Right hindlimb (tissue), 1 donor: ENCODE measurements around the gene PDLIM1.

Experiments
- DNase-seq: peaks from one replicate; pipeline ENCODE4 v3.0.0-alpha.2; 2018

Gene PDLIM1

GRCh38 chr10:95287281-95287680 lies 3.5 kb downstream of the PDLIM1 start:
- DNase-seq, result no peak

DNA sequence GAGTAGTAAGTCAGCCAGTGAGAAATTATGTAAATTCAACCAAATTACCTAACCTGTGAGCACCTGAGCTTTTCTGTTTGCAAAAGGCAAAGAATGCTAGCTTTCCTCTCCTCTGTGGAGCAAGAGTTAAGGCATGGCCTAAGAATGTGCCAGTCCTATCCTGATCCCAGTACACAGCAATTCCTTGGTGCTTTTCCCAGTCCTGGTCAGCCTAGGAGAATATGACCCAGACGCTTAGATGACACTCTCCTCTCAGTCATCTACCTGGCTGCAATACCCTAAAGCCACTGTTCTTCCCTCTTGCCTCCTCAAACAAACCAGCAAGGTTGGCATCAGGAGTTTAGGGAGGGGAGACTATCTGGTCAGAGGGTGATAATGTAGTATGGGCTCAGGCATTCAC lies 4.1 kb downstream of the PDLIM1 start:
- DNase-seq, result no peak

- no peak for DNase-seq
These were observed 5.2 kb downstream of the PDLIM1 start for GRCh38 chr10:95285556-95285955.

- DNase-seq, result no peak
These were observed 6.0 kb downstream of the PDLIM1 start for GRCh38 chr10:95284807-95285206.

- no peak for DNase-seq
These were observed 8.7 kb downstream of the PDLIM1 start for GRCh38 chr10:95282107-95282506.

DNA sequence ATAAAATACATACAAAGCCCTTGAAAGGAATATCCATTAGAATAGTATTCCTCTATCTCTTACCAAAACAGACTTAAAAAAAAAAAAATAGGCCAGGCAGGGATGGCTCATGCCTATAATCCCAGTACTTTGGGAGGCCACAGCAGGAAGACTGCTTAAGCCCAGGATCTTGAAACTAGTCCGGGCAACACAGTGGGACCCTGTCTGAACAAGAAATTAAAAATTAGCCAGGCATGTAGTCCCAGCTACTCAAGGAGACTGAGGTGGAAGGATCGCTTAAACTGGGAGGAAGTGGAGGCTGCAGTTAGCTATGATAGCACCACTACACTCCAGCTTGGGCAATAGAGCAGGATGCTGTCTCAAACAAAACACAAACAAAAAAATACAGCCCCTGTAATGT lies 9.6 kb downstream of the PDLIM1 start:
- no peak for DNase-seq

DNA sequence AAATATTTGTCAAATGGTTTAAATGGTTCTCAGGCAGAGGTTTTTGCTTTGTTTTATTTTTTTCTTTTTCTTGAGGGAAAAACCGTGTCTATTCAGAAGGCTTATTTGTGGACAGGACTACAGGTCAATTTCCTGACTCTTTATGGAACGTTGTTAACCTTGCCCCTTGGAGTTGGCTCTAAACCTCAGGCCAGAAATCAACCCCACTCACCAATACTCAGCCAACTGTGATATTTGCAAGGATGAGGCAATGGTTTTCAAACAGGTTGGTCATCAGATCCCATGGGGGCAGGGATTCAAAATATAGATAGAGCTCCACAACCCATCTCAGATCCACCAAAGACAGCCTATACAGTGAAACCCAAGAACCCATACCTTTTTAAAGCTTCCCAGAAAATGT lies 10.2 kb downstream of the PDLIM1 start:
- DNase-seq, result no peak

DNA sequence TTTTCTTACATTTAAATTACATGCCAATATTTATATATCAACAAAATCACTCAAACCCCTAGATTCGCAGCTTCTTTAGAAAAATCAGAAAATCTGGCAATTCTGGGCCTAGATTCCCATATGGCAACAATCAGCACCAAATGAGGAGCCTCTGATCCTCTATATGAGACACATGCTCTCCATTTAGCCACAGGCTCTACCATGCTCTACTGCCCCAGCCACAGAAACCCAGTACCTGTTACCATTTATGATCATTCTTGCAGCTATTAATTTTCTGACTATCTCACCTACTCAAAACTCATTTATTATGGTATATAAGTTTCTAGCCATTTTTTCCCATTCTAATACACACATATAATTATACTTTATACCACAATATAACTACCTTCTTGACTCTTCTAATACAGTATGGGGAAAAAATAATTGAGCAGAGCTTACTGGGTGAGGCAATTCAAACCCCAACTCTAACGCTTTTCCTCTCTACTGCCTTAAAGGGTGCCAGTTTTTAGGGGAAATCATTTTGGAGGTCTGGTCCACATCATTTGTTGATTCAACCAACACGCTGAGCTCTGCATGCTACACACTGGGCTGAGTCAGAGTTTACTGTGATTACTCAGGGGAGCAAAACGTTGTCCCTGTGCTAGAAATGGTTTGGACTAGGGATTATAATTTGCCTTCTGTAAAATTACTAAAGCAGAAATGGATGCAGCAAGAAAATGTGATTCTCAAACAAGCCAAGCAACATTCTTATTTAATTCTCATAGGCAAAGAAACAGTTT lies 11.6 kb downstream of the PDLIM1 start:
- DNase-seq, result no peak

GRCh38 chr10:95278061-95278988 lies 12.5 kb downstream of the PDLIM1 start:
- DNase-seq, result no peak

DNA sequence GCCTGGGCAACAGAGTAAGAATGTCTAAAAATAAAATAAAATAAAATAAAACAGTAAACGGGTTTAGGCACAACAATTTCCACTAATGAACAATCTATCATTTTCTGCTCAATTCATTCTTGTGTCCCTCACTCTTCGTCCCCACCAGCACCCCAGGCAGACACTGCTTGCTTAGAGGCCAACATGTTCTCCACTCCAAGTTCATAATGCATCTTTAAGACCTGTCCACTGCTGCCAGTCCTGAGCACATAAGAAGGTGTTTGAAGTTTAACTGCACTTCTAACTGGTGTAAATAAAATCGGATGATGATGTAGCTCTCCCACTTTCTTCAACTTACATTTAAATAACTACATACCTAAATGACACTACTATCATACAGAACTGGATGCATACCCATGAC lies 13.2 kb downstream of the PDLIM1 start:
- DNase-seq, result no peak

GRCh38 chr10:95277201-95277570 lies 13.6 kb downstream of the PDLIM1 start:
- no peak for DNase-seq

DNA sequence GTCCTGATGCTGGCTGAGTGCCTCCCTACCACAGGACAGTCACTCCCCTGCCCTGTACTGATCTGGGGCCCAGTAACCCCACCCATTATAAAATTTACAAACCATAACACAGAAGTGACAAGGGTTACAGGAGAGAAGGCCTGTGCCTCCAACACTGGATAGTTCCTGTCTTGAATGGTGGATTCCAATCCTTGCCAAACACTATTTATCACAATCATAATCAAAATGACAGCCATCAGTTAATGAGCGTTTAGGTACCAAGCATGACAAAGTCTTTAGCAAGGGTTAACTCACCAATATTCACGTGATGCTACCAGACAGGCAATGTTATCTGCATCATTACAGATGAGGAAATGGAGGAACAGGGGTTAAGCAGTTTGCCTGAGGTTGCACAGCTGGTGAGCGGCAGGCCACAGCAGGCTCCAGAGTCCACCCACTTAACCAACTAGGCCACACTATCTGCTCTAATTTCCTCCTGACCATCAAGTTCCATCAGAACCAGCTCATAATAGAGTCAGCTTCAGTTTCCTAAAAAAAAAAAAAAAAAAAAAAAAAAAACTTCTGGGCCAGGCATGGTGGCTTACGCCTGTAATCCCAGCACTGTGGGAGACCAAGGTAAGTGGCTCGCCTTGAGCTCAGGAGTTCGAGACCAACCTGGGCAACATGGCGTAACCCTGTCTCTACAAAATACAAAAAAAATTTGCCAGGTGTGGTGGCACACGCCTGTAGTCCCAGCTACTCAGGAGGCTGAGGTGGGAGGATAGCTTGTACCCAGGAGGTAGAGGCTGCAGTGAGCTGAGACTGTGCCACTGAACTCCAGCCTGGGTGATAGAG lies 14.2 kb downstream of the PDLIM1 start:
- no peak for DNase-seq

GRCh38 chr10:95275726-95276366 lies 15.0 kb downstream of the PDLIM1 start:
- no peak for DNase-seq

- no peak for DNase-seq
These were observed 17.1 kb downstream of the PDLIM1 start for GRCh38 chr10:95273393-95274312.

DNA sequence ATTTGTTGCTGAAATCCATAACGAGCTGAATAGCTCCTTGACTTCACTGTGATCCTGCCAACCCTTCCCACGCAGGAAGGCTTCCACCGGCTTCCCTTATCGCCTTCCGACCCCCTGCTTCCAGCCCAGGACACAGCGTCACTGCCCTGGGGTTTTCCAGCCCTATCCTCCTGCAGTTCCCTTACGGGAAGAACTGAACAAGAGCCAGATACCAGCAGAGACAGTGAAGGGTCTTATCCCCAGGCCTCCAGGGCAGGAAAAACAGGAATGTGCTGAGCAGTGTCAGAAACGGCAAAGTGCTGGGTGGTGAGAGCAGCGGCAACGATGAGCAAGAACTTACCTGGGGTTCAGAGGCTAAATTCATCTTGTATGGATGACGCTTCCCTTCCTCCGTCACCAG lies 22.4 kb downstream of the PDLIM1 start:
- no peak for DNase-seq

- DNase-seq, result no peak
These were observed 23.6 kb downstream of the PDLIM1 start for GRCh38 chr10:95267251-95267650.

GRCh38 chr10:95266674-95267095 lies 24.1 kb downstream of the PDLIM1 start:
- no peak for DNase-seq

- DNase-seq, result no peak
These were observed 25.2 kb downstream of the PDLIM1 start for GRCh38 chr10:95265572-95265971.

DNA sequence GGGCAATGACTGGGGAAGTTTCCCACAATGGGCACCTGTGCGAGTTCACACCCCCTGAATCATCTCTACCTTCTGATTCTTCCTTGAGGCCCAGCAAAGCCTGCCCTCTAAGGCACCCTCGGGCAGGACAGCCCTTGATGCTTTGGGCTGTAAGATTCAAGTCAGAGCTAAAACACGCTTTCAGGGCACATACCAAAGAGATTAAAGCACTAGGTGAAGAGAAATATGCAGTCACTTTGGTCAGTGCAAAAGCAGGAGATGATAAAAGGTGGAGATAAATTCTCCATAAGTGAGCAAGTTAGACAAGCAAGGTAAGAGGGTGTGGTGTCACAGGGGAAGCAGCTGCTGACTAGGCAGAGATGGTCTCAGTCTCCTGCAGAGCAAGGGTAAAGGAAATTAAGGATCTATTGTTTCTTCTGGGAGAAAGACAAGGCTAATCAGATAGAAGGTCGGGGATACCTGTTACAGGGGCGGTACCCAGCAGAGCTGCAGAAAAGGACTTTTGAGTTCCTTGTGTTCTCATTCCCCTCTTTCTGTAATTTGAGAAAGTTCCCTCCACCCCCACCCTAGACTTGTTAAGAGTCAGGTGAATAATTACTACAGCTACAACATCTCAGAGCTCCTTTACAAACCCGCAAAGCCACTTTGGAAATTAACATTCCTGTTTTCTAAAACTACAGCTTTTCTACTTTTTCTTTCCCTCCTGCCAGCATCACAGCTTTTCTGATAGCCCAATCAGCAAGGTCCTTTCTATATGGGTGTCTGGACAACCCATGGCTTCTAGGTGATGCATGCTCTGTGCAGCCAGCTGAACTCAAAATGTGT lies 26.4 kb downstream of the PDLIM1 start:
- DNase-seq, result no peak

DNA sequence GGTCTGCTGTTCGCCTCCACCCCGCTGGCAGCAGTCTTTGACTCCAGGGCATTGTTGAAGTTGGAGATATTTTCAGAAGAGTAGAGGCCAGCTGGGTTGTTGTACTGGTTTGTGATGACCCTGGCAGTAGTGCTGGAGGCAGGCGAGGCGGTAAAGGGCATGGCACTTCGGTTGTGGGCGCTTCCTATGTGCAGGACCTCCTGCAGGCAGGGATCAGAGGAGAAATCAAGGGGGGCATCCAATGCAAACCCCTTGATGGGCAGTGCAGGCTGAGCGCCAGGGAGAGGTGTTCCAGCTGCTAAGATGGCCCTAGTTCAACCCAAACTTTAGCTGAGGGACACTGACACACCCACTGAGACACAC lies 27.0 kb downstream of the PDLIM1 start:
- DNase-seq, result no peak
